ENCODE results near the gene ZCCHC14. TPM values are rescaled to one million over a fixed set of nuclear protein-coding genes. Genes with fewer than 3 reads are reported as not detected.
"Not testable (repeated sequence)": the region's sequence is repeated elsewhere in the genome, so short reads cannot be mapped to it uniquely, and the experiment has no call there.

The ZCCHC14 gene
- total RNA-seq, 1 donor from 2014 or later = 13.2 TPM

DNA sequence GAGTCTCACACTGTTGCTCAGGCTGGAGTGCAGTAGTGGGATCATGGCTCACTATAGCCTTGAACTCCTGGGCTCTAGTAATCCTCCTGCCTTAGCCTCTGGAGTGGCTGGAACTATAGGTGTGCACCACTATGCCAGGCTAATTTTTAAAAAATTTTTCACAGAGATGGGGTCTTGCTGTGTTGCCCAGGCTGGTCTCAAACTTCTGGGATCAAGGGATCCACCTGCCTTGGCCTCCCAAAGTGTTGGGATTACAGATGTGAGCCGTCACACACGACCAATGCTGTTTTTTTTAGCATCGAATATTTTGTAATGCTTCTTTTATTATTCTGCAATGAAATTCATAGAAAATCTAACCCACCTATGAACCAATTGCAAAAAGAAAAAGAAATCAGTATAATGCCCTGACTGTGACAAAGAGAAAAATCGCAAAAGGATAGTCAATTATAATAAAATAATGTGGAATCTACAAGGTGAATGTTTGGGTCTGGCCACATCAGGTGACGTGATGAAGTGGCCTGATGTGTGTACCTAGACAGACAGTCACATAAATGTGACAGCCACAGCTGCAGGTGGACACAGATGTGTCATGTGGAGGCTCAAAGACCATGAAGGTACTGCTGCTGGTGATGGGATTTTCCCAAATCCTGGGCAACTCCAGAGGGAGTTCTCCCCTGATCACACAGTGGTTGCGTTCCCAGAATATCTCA is 33.6 kb upstream of the ZCCHC14 start:
- intact Hi-C loops (cut with DNase I) = no loop called here
- ATAC-seq (ENCODE audit: poor library complexity) (no peak), DNase-seq (no peak)

DNA sequence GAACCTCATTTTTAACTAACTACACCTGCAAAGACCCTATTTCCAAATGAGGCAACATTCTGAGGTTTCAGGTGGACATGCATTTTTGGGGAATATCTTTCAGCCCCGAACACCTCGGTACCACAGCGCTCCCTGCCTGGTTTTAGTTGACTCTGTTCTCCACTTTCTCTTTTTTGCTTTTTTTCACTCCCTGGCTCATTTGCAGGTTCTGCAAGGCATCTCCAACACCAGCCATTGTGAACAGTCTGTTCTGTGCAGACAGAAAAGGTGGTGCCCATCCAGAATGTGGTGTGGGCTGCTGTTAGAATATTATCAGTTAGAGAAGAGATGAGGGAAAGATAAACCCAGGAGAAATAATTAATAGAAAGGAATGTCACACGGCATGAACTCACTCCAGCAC is 32.5 kb upstream of the ZCCHC14 start:
- no peak for ATAC-seq (ENCODE audit: poor library complexity)
- intact Hi-C loops (cut with DNase I) = no loop called here
- DNase-seq = no peak

GRCh38 chr16:87524407-87524806 is 31.6 kb upstream of the ZCCHC14 start:
- intact Hi-C loops (cut with DNase I) = no loop called here
- DNase-seq (no peak), ATAC-seq (ENCODE audit: poor library complexity) (no peak)

GRCh38 chr16:87523605-87524004 is 30.8 kb upstream of the ZCCHC14 start:
- DNase-seq; ATAC-seq (ENCODE audit: poor library complexity); intact Hi-C loops (cut with DNase I): not testable (repeated sequence)

GRCh38 chr16:87521764-87522163 is 28.9 kb upstream of the ZCCHC14 start:
- peak; percentile 64 for DNase-seq
- ATAC-seq (ENCODE audit: poor library complexity) = peak; percentile 16
- intact Hi-C loops (cut with DNase I) = not testable (repeated sequence)

DNA sequence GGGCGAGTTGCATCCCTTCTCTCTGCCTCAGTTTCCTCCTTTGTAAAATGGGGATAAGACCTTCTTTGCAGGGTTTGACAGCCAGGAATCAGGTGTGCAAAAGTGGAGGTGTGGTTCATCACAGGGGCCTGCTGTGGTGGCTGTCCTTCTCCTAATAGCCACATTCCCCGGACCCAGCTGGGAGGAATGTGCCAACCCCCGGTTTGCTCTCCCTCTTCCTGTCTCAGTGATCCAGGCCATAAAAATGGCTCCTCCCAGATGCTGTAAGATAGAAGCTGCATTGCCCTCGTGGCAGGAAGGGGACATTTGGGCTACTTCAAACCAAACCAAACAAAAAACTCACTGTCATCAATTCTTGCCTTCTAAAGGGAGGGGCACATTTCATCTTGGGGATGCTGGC is 26.3 kb upstream of the ZCCHC14 start:
- intact Hi-C loops (cut with DNase I); DNase-seq; ATAC-seq (ENCODE audit: poor library complexity): not testable (repeated sequence)

- peak; percentile 77 for ATAC-seq (ENCODE audit: poor library complexity)
- intact Hi-C loops (cut with DNase I) = not testable (repeated sequence)
Measured at GRCh38 chr16:87518430-87519051, 25.7 kb upstream of the ZCCHC14 start.

GRCh38 chr16:87517610-87518429 is 25.0 kb upstream of the ZCCHC14 start:
- peak; percentile 86 for DNase-seq
- peak; percentile 78 for ATAC-seq (ENCODE audit: poor library complexity)
- intact Hi-C loops (cut with DNase I) = not testable (repeated sequence)

More at GRCh38 chr16:87518430-87519051, 25.7 kb upstream of the ZCCHC14 start:
- DNase-seq = peak; percentile 89

GRCh38 chr16:87516361-87516760 is 23.5 kb upstream of the ZCCHC14 start:
- intact Hi-C loops (cut with DNase I) = no loop called here
- DNase-seq (no peak), ATAC-seq (ENCODE audit: poor library complexity) (no peak)

GRCh38 chr16:87515475-87516330 is 22.9 kb upstream of the ZCCHC14 start:
- no peak for ATAC-seq (ENCODE audit: poor library complexity)
- DNase-seq = no peak
- intact Hi-C loops (cut with DNase I) = no loop called here

GRCh38 chr16:87509778-87510177 is 17.0 kb upstream of the ZCCHC14 start:
- DNase-seq; ATAC-seq (ENCODE audit: poor library complexity); intact Hi-C loops (cut with DNase I): not testable (repeated sequence)

GRCh38 chr16:87507351-87508069 is 14.7 kb upstream of the ZCCHC14 start:
- ATAC-seq (ENCODE audit: poor library complexity) (peak; percentile 55), DNase-seq (no peak)

DNA sequence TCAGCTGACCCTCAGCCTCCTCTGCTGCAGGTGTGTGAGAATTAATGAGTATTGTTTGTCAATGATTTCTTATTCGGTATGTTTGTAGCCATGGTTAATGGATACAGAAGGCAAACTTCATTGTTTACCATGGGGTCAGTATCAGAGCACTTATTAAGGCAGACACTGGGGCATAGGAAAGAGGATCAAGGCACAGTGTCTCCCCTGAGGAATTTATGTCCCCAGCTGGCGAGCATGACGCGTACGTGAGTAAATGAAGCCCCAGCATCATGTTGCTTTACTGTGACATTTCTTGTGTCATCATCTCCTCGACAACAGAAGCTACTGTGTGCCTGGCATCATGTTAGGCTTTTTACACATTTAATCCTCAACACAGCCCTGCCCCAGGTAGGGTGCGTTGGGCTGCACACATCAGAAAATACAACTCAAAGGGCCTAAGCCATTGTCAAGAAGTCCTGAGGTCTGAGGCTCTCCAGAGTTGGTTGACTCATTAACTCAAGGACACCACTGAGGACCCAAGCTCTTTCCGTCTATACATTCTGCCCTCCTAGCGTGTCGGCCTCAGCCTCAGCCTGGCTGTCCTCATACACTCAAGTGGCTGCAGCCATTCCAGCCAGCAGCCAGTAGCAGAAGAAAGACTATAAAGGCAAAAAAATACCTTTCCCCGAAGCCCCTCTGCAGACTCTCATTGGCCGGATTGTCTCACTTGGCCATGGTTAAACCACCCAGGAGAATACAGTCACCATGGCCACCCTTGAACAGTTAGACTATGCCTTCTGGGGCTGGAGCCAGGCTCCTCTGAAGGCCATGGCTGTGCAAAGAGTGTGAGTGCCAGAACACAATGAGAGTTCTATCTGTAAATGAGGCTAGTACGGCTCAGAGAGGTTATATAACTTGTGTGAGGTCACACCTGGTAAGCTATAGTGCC is 13.9 kb upstream of the ZCCHC14 start:
- ATAC-seq (ENCODE audit: poor library complexity) (peak; percentile 31), DNase-seq (no peak)
- intact Hi-C loops (cut with DNase I) = no loop called here

More at GRCh38 chr16:87507351-87508069, 14.7 kb upstream of the ZCCHC14 start:
- intact Hi-C loops (cut with DNase I) = no loop called here

DNA sequence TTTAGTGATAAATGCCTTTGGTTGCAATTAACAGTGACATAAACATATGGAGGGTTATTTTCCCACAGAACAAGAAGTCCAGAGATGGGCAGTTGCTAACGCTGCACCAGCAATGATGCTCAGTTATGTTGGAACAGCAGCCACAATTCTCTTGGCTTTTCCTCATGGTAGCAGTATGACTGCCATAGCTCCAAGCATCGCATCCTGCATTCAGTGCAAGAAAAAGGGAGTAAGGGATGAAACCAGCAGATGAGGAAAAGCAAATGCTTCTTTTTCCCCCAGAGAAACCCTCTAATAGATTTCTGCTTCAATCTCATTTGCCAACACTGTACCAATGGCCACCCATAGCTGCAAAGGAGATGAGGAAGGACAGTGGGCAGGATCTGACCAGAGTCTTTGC is 13.0 kb upstream of the ZCCHC14 start:
- ATAC-seq (ENCODE audit: poor library complexity) (no peak), DNase-seq (no peak)
- intact Hi-C loops (cut with DNase I) = no loop called here

GRCh38 chr16:87503232-87503937 is 10.6 kb upstream of the ZCCHC14 start:
- ATAC-seq (ENCODE audit: poor library complexity); DNase-seq; intact Hi-C loops (cut with DNase I): not testable (repeated sequence)

- DNase-seq (no peak), ATAC-seq (ENCODE audit: poor library complexity) (no peak)
- intact Hi-C loops (cut with DNase I) = no loop called here
Measured at GRCh38 chr16:87502308-87502969, 9.6 kb upstream of the ZCCHC14 start.
